Memory B cell (primary cell): Measurements from ENCODE around the gene FSTL1.
A peak's percentile ranks its signal among the peaks of the same experiment; 100 is the strongest.

Experiments used
- ATAC-seq: fragments of 150-1000 bp; cut with Tn5 transposase; 2 replicates; pipeline ENCODE4 v1.10.0; 2021; ENCODE audit warnings: low read depth, mild to moderate bottlenecking, moderate library complexity
- DNase-seq, 2 donors: peaks; one replicate each; pipeline ENCODE4 v3.0.0; 2022; ENCODE audit warnings: low spot score in 2 of 2
- H3K27ac Mint-ChIP-seq: one replicate; pipeline ENCODE4 v1.8.0; 2022; ENCODE audit warnings: mild to moderate bottlenecking, moderate library complexity, mixed read lengths
- H3K27me3 Mint-ChIP-seq: one replicate; pipeline ENCODE4 v1.8.0; 2022; ENCODE audit warnings: mixed read lengths
- H3K36me3 Mint-ChIP-seq: one replicate; pipeline ENCODE4 v1.8.0; 2022; ENCODE audit warnings: mild to moderate bottlenecking, mixed read lengths
- H3K4me1 Mint-ChIP-seq: one replicate; pipeline ENCODE4 v1.8.0; 2022; ENCODE audit warnings: mixed read lengths
- H3K4me3 Mint-ChIP-seq: one replicate; pipeline ENCODE4 v1.8.0; 2022; ENCODE audit warnings: mild to moderate bottlenecking, moderate library complexity, mixed read lengths
- H3K9me3 Mint-ChIP-seq: one replicate; pipeline ENCODE4 v1.8.0; 2022; ENCODE audit warnings: mixed read lengths

Gene FSTL1

DNA sequence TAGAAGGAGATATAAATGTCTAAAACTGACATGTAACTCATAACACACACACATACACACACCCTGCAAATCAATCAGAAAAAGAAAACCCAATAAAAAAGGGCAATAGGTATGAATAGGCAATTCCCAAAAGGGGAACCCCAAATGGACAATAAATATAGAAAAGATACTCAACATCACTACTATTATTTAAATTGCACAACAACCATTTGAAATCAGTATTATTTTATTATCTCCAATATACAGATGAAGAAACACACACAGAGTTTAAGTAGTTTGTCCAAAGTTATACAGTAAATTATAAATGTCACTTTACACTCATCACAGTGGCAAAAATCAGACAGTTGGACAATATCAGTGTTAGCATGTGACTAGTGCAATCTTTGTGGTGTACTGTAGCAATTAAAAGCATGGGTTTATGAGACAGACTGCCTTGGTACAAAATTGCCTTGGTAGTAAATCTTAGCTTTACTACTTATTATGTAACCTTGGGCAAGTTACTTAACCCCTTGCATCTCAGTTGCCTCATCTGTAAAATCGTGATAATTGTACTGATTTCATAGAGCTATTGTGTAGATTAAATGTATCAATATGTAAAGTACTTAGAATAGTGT, 3.4 kb upstream of the FSTL1 start:
- Mint-ChIP-seq H3K9me3 (peaks cover 3% of the 10 kb centered on the region), H3K4me1 (peaks cover 7% of the 10 kb centered on the region)
- no peak for ATAC-seq

DNA sequence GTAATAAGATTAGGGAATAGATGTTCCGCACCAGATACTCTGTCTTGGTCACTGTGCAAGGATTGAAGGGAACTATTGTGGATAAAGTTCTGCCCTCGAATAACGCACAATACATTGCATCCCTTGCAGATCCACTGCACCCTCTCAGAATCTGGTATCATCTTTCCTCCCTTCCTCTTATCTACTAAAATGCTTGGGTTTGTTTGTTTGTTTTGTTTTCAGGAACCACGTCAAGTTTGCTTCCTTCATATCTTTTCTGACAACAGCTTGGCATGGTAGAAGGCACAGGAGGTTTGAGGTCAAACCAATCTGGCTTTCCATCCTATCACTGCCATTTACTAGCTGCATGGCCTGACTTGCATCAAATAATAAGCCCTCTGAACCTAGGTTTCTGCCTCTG, 2.0 kb upstream of the FSTL1 start:
- H3K27me3 Mint-ChIP-seq = peaks cover 18% of the 10 kb centered on the region
- no peak for ATAC-seq
- no peaks in the 10 kb centered on the region for H3K36me3 Mint-ChIP-seq
- H3K9me3 Mint-ChIP-seq = peaks cover 3% of the 10 kb centered on the region
- H3K4me3 Mint-ChIP-seq = no peak overlapping the region
- DNase-seq = no peak
- H3K27ac Mint-ChIP-seq = no peak overlapping the region
- H3K4me1 Mint-ChIP-seq = peaks cover 7% of the 10 kb centered on the region

More for the DNA sequence above, 3.4 kb upstream of the FSTL1 start:
- no peaks in the 10 kb centered on the region for H3K36me3 Mint-ChIP-seq
- no peak overlapping the region for H3K4me3 Mint-ChIP-seq
- H3K27ac Mint-ChIP-seq = no peak overlapping the region
- no peak for DNase-seq
- H3K27me3 Mint-ChIP-seq = peaks cover 17% of the 10 kb centered on the region

DNA sequence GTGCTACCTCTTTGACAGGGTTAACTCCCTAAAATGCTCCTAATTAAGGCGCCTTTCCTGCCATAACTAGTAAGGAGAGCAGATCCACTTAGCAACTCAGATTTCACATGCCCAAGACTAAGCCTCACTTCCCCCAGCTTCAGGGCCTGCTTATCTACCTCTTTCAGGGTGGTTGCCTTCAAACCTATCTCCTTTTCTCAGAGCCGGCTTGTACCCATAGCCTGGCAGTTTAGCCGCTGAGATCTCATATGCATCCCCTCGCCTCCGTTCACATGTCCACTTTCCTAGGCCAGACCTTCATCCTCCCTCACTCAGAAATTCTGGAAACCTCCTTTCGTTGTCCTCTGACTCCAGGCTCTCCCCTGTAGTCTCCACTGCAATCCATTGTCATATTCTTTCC, 1.0 kb upstream of the FSTL1 start:
- peaks cover 7% of the 10 kb centered on the region for H3K4me1 Mint-ChIP-seq
- ATAC-seq (no peak), DNase-seq (no peak)
- no peak overlapping the region for H3K27ac Mint-ChIP-seq
- no peaks in the 10 kb centered on the region for H3K36me3 Mint-ChIP-seq
- peak overlapping the region; percentile 73 for H3K4me3 Mint-ChIP-seq
- peaks cover 3% of the 10 kb centered on the region for H3K9me3 Mint-ChIP-seq
- peaks cover 21% of the 10 kb centered on the region for H3K27me3 Mint-ChIP-seq

GRCh38 chr3:120451272-120451761, 525 bp upstream of the FSTL1 start:
- peak overlapping the region; percentile 73 for H3K4me3 Mint-ChIP-seq
- no peak overlapping the region for H3K27ac Mint-ChIP-seq
- H3K4me1 Mint-ChIP-seq = peaks cover 7% of the 10 kb centered on the region
- peaks cover 23% of the 10 kb centered on the region for H3K27me3 Mint-ChIP-seq
- no peak for DNase-seq
- no peaks in the 10 kb centered on the region for H3K36me3 Mint-ChIP-seq
- peaks cover 3% of the 10 kb centered on the region for H3K9me3 Mint-ChIP-seq
- ATAC-seq = no peak

- DNase-seq (no peak), ATAC-seq (peak; percentile 21)
- no peak overlapping the region for H3K27ac Mint-ChIP-seq
- no peaks in the 10 kb centered on the region for H3K36me3 Mint-ChIP-seq
- peaks cover 7% of the 10 kb centered on the region for H3K4me1 Mint-ChIP-seq
- H3K27me3 Mint-ChIP-seq = peaks cover 23% of the 10 kb centered on the region
- H3K9me3 Mint-ChIP-seq = peaks cover 3% of the 10 kb centered on the region
- peak overlapping the region; percentile 76 for H3K4me3 Mint-ChIP-seq
These were observed 842 bp downstream of the FSTL1 start for GRCh38 chr3:120449701-120450599.

DNA sequence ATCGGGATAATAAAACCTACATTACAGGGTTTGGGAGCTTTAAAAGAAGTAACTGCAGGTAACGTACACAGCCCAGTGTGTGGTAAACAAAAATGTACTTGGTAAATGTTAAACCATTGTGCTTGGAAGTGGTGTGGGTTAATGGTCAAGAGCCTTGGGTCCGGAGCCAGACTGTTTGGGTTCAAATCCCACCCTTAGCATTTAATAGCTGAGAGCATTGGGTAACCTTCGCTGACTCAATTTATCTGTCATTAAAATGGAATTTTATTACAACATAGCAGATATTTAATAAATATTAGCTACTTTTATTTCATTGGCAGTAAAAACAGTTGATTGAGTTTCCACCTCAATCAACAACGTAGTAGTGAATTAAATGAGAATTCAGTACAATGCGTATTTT, 1.5 kb downstream of the FSTL1 start:
- DNase-seq (no peak), ATAC-seq (no peak)
- H3K36me3 Mint-ChIP-seq = no peaks in the 10 kb centered on the region
- peaks cover 7% of the 10 kb centered on the region for H3K4me1 Mint-ChIP-seq
- H3K27ac Mint-ChIP-seq = no peak overlapping the region
- peaks cover 23% of the 10 kb centered on the region for H3K27me3 Mint-ChIP-seq
- no peak overlapping the region for H3K4me3 Mint-ChIP-seq
- peaks cover 3% of the 10 kb centered on the region for H3K9me3 Mint-ChIP-seq

- ATAC-seq (no peak), DNase-seq (no peak)
- peaks cover under 1% of the 10 kb centered on the region for H3K9me3 Mint-ChIP-seq
- no peak overlapping the region for H3K4me3 Mint-ChIP-seq
- H3K27me3 Mint-ChIP-seq = peaks cover 23% of the 10 kb centered on the region
- H3K27ac Mint-ChIP-seq = no peak overlapping the region
- H3K36me3 Mint-ChIP-seq = no peaks in the 10 kb centered on the region
- H3K4me1 Mint-ChIP-seq = peaks cover 7% of the 10 kb centered on the region
These were observed 2.0 kb downstream of the FSTL1 start for GRCh38 chr3:120448756-120449155.

- H3K4me1 Mint-ChIP-seq = peaks cover 6% of the 10 kb centered on the region
- no peaks in the 10 kb centered on the region for H3K36me3 Mint-ChIP-seq
- H3K27me3 Mint-ChIP-seq = peaks cover 17% of the 10 kb centered on the region
- no peak overlapping the region for H3K27ac Mint-ChIP-seq
- DNase-seq = no peak
- no peak for ATAC-seq
- H3K9me3 Mint-ChIP-seq = no peaks in the 10 kb centered on the region
- H3K4me3 Mint-ChIP-seq = no peak overlapping the region
These were observed 3.7 kb downstream of the FSTL1 start for GRCh38 chr3:120446891-120447668.

GRCh38 chr3:120445654-120446053, 5.1 kb downstream of the FSTL1 start:
- H3K9me3 Mint-ChIP-seq = no peaks in the 10 kb centered on the region
- ATAC-seq (no peak), DNase-seq (no peak)
- no peaks in the 10 kb centered on the region for H3K36me3 Mint-ChIP-seq
- no peak overlapping the region for H3K4me3 Mint-ChIP-seq
- H3K27me3 Mint-ChIP-seq = peaks cover 13% of the 10 kb centered on the region
- H3K27ac Mint-ChIP-seq = no peak overlapping the region
- H3K4me1 Mint-ChIP-seq = peaks cover 2% of the 10 kb centered on the region

DNA sequence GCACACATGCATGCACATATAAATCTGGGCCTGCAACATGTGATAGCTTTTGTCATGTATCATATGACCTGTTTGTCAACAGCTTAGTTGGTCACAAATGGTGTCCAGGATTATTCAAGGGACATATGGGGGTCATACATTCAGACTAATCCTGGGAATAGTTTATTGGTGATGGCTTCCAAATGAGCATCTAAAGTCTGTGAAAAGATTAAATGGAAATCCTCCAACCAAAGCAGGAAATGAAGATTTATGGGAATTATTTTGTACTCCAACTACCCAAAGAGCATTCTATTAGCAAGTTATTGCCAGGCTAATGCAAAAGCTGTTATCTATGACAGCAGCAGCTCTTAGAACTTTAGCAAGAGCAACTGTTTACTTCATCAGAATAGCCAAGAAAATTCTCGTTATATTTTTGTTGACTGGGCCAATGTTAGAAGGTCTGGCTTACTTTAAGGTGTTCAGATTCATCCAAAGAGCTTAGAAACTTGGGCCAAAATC, 7.1 kb downstream of the FSTL1 start:
- Mint-ChIP-seq H3K27ac (no peak overlapping the region), H3K4me3 (no peak overlapping the region), H3K9me3 (no peaks in the 10 kb centered on the region), H3K4me1 (no peaks in the 10 kb centered on the region), H3K36me3 (no peaks in the 10 kb centered on the region), H3K27me3 (peaks cover 15% of the 10 kb centered on the region)
- ATAC-seq (no peak), DNase-seq (no peak)

DNA sequence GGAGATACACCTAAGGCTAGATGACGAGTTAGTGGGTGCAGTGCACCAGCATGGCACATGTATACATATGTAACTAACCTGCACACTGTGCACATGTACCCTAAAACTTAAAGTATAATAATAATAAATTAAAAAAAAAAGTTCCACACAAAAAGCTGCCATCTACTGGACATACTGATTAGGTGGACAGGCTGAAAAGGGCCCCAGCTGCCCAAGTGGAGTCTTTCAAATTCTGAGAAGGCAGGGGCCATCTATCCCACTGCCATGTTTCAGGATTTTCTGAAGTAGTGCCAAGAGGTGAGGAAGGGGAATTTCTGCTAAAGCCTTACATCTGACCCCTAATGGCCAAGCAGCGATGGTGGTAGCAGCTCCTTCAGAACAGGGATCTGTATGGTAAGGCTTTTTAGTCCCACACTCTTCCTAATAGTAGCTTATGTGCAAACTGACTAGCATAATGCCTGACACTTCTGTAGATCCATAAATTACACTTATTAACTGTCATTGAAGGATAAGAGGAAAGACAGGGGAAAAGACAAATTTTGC, 7.7 kb downstream of the FSTL1 start:
- no peak overlapping the region for H3K4me3 Mint-ChIP-seq

GRCh38 chr3:120441776-120442175, 9.0 kb downstream of the FSTL1 start:
- peaks cover 10% of the 10 kb centered on the region for H3K27me3 Mint-ChIP-seq
- H3K4me3 Mint-ChIP-seq = no peak overlapping the region
- H3K36me3 Mint-ChIP-seq = no peaks in the 10 kb centered on the region
- H3K4me1 Mint-ChIP-seq = no peaks in the 10 kb centered on the region
- ATAC-seq (no peak), DNase-seq (no peak)
- H3K27ac Mint-ChIP-seq = no peak overlapping the region
- H3K9me3 Mint-ChIP-seq = no peaks in the 10 kb centered on the region

More for the DNA sequence above, 7.7 kb downstream of the FSTL1 start:
- H3K4me1 Mint-ChIP-seq = no peaks in the 10 kb centered on the region
- H3K27me3 Mint-ChIP-seq = peaks cover 14% of the 10 kb centered on the region
- H3K36me3 Mint-ChIP-seq = no peaks in the 10 kb centered on the region
- ATAC-seq = no peak
- DNase-seq = no peak
- H3K9me3 Mint-ChIP-seq = no peaks in the 10 kb centered on the region
- no peak overlapping the region for H3K27ac Mint-ChIP-seq

GRCh38 chr3:120440762-120441161, 10.0 kb downstream of the FSTL1 start:
- ATAC-seq = no peak
- Mint-ChIP-seq H3K9me3 (no peaks in the 10 kb centered on the region), H3K4me3 (no peak overlapping the region), H3K4me1 (no peaks in the 10 kb centered on the region), H3K27me3 (peaks cover 8% of the 10 kb centered on the region), H3K36me3 (no peaks in the 10 kb centered on the region), H3K27ac (no peak overlapping the region)
- DNase-seq = no peak
